ENCODE results near the gene RNF220. TPM values are rescaled to one million over a fixed set of nuclear protein-coding genes. Genes with fewer than 3 reads are reported as not detected.
"Not testable (repeated sequence)": the region's sequence is repeated elsewhere in the genome, so short reads cannot be mapped to it uniquely, and the experiment has no call there.

RNF220 gene
- total RNA-seq, 1 donor from 2014 or later = 102 TPM

- no peak overlapping the region for H3K4me3 Mint-ChIP-seq
- no peaks in the 10 kb centered on the region for H3K27me3 Mint-ChIP-seq
- H3K9me3 Mint-ChIP-seq = no peaks in the 10 kb centered on the region
- intact Hi-C loops (cut with micrococcal nuclease) = no loop called here
- H3K4me1 Mint-ChIP-seq = peaks cover 14% of the 10 kb centered on the region
- H3K27ac Mint-ChIP-seq = no peak overlapping the region
- DNase-seq = no peak
- no peaks in the 10 kb centered on the region for H3K36me3 Mint-ChIP-seq (ENCODE audit: low read depth)
Observed at GRCh38 chr1:44662683-44663030, 257.6 kb downstream of the RNF220 start.

- no peak for DNase-seq
- no peak overlapping the region for H3K27ac Mint-ChIP-seq
- intact Hi-C loops (cut with micrococcal nuclease) = no loop called here
- H3K4me3 Mint-ChIP-seq = no peak overlapping the region
- no peaks in the 10 kb centered on the region for H3K36me3 Mint-ChIP-seq (ENCODE audit: low read depth)
- peaks cover 14% of the 10 kb centered on the region for H3K4me1 Mint-ChIP-seq
- no peaks in the 10 kb centered on the region for H3K27me3 Mint-ChIP-seq
- no peaks in the 10 kb centered on the region for H3K9me3 Mint-ChIP-seq
Observed at GRCh38 chr1:44663417-44663816, 258.4 kb downstream of the RNF220 start.

GRCh38 chr1:44664730-44665370, 259.8 kb downstream of the RNF220 start:
- no peaks in the 10 kb centered on the region for H3K9me3 Mint-ChIP-seq
- intact Hi-C loops (cut with micrococcal nuclease) = no loop called here
- H3K27ac Mint-ChIP-seq = peak overlapping the region; percentile 74
- no peaks in the 10 kb centered on the region for H3K36me3 Mint-ChIP-seq (ENCODE audit: low read depth)
- peaks cover 14% of the 10 kb centered on the region for H3K4me1 Mint-ChIP-seq
- peak overlapping the region; percentile 28 for H3K4me3 Mint-ChIP-seq
- DNase-seq = no peak
- no peaks in the 10 kb centered on the region for H3K27me3 Mint-ChIP-seq

GRCh38 chr1:44666719-44667118, 261.7 kb downstream of the RNF220 start:
- H3K4me3 Mint-ChIP-seq; H3K36me3 Mint-ChIP-seq (ENCODE audit: low read depth); H3K27me3 Mint-ChIP-seq; intact Hi-C loops (cut with micrococcal nuclease); H3K27ac Mint-ChIP-seq; H3K9me3 Mint-ChIP-seq; DNase-seq: not testable (repeated sequence)
- peaks cover 17% of the 10 kb centered on the region for H3K4me1 Mint-ChIP-seq

DNA sequence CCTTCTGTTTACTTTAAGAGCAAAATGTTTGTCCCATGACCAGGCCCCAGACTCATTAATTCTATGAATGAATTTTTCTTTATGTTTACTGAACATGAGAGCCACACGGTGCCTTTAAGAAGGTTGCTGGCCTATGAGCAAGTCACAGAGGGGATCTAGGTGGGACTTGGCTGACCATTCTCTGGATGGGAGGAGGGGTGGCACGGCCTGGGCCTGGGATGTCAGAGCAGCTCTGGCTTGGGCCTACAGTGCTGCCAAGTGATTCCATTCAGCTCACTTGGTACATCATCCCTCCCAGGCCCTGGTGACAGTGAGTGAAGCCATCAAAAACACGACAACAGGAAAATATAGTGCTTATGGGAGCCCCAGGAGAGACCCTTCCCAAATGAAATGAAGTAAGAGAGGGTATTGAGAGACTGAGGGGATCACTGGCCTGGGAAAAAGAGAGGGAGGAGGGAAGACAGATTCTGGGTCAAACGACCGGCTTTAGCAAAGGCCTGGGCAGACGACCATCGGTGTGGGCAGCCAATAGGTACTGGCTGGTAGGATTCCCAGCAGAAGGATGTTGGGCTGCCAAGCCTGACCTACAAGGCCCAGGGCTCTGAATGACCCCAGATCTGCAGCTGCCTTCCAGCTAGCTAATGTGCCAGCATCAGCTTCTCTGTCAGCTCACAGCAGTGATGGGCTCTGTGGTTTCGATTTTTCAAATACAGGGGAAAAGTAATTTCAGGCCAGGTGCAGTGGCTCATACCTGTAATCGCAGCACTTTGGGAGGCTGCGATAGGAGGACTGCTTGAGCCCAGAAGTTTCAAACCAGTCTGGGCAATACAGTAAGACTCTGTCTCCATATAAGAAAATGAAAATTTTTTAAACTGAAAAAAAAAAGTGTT, 265.9 kb downstream of the RNF220 start:
- Mint-ChIP-seq H3K36me3 (ENCODE audit: low read depth) (peaks cover 3% of the 10 kb centered on the region), H3K9me3 (no peaks in the 10 kb centered on the region), H3K27me3 (no peaks in the 10 kb centered on the region), H3K4me1 (peaks cover 28% of the 10 kb centered on the region), H3K27ac (no peak overlapping the region), H3K4me3 (no peak overlapping the region)
- intact Hi-C loops (cut with micrococcal nuclease) = no loop called here
- DNase-seq = no peak

DNA sequence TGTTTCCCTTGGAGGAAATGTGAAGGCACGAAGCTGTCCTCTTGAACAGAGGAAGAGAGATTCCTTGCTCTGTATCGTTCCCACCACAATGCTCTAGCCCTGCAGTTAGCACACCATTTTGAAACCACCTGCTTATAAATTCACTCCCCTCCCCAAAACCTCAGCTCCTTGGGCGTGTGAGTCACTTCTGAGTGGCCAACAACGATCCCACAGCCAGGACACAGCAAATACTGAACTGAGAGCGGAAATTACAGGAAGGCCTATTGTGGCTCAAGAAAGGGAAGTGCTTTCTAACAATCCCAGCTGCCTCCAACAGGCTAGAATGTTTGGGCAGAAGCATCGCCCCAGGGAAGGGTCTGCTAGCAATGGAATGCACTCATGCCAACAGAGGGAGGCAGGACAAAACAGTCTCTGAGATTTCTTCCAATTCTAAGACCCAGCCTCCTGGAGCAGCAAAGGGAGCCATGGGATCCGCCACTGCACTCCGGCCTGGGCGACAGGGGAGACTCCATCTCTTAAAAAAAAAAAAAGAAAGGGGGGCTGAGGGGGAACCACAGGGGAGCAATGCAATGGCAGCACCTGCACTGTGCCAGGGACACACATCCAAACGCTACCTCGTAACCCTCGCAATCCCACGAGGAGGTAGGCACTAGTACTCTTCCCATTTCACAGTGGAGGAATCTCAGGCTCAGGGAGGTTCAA, 267.4 kb downstream of the RNF220 start:
- intact Hi-C loops (cut with micrococcal nuclease) = no loop called here
- no peaks in the 10 kb centered on the region for H3K9me3 Mint-ChIP-seq
- H3K27ac Mint-ChIP-seq = peak overlapping the region; percentile 66
- H3K4me3 Mint-ChIP-seq = peak overlapping the region; percentile 50
- no peaks in the 10 kb centered on the region for H3K27me3 Mint-ChIP-seq
- peaks cover 3% of the 10 kb centered on the region for H3K36me3 Mint-ChIP-seq (ENCODE audit: low read depth)
- H3K4me1 Mint-ChIP-seq = peaks cover 28% of the 10 kb centered on the region
- DNase-seq = peak; percentile 69

DNA sequence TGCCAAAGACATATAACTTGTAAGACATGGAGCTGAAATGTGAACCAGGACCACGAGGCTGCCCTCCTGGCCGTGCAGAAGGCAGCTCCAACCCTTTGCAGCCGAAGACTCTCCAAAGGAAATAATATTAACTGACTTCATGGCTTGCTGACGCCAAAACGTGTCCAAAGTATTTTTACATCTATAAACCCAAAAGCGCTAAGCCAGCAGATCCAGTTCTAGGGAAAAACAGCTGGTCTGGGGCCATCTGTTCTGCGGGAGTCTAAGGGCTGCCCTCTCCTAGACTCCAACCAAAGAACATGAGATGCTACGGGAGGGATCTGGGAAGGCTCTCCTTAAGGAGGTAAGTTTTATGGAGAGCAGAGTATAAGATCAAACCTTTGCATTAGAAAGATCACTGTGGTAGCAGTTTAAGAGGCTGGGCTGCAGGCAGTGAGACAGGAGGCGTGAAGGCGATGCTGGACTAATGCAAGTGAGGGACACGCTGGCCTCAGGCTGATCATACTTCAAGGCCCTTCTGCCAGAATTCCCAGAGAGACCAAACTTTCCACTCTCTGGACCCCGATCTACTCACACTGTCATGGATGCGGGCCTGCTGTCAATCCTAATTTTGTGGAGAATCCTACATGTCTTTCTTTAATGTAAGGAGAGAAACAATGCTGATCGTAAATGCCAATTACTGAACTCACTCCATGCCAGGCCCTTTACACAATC, 268.1 kb downstream of the RNF220 start:
- H3K4me1 Mint-ChIP-seq = peaks cover 28% of the 10 kb centered on the region
- peak overlapping the region; percentile 34 for H3K27ac Mint-ChIP-seq
- no peaks in the 10 kb centered on the region for H3K9me3 Mint-ChIP-seq
- DNase-seq = no peak
- peaks cover 3% of the 10 kb centered on the region for H3K36me3 Mint-ChIP-seq (ENCODE audit: low read depth)
- intact Hi-C loops (cut with micrococcal nuclease) = no loop called here
- peak overlapping the region; percentile 85 for H3K4me3 Mint-ChIP-seq
- H3K27me3 Mint-ChIP-seq = no peaks in the 10 kb centered on the region

DNA sequence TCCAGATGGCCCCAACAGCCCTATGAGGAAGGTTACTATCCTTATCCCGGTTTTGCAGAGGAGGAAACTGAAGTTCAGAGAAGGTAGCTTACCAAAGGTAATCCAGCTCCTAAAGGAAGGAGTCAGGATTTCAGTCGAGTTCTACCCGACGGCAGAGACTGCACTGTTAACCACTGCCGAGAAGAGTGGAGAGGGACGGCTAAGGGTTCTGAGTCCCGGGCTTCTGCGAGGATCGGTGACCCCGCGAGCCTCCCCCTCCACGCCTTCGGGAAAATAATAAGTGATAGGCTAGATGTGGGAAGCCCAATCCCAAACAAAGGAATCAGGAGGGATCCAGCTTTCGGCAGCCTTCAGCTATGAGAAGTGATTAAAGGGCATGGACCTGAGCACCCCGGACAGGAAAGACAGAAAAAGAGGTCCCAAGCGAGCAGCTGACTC, 268.6 kb downstream of the RNF220 start:
- no peak for DNase-seq
- no peaks in the 10 kb centered on the region for H3K9me3 Mint-ChIP-seq

GRCh38 chr1:44674113-44675000, 269.3 kb downstream of the RNF220 start, which contains the start of the genes ARMH1 and TMEM53:
Gene ARMH1 (plus strand): TSS chr1:44674714. CDS start chr1:44689698, 14,984 bp downstream.
Gene TMEM53 (minus strand): TSS chr1:44674481. CDS start chr1:44674391, 90 bp downstream.
- H3K27me3 Mint-ChIP-seq = no peaks in the 10 kb centered on the region
- H3K9me3 Mint-ChIP-seq = no peaks in the 10 kb centered on the region
- peak within 1 kb of the TSS; percentile 81 for H3K27ac Mint-ChIP-seq
- H3K4me3 Mint-ChIP-seq = peak within 1 kb of the TSS; percentile 85
- intact Hi-C loops (cut with micrococcal nuclease) = loop anchor here (1.0 kb wide), 3 partner anchors 43 to 319 kb away; partner anchors contain the start of genes ERI3 and KIF2C
- H3K36me3 Mint-ChIP-seq (ENCODE audit: low read depth) = peaks cover 3% of the 10 kb centered on the region
- DNase-seq = peak; percentile 99
- peaks cover 28% of the 10 kb centered on the region for H3K4me1 Mint-ChIP-seq

More for the DNA sequence above, 268.6 kb downstream of the RNF220 start:
- H3K4me3 Mint-ChIP-seq = peak overlapping the region; percentile 85
- peaks cover 3% of the 10 kb centered on the region for H3K36me3 Mint-ChIP-seq (ENCODE audit: low read depth)
- H3K4me1 Mint-ChIP-seq = peaks cover 28% of the 10 kb centered on the region
- no peaks in the 10 kb centered on the region for H3K27me3 Mint-ChIP-seq
- H3K27ac Mint-ChIP-seq = peak overlapping the region; percentile 34
- intact Hi-C loops (cut with micrococcal nuclease) = loop anchor here (1.0 kb wide), 3 partner anchors 42 to 318 kb away; partner anchors contain the start of genes ERI3 and KIF2C

DNA sequence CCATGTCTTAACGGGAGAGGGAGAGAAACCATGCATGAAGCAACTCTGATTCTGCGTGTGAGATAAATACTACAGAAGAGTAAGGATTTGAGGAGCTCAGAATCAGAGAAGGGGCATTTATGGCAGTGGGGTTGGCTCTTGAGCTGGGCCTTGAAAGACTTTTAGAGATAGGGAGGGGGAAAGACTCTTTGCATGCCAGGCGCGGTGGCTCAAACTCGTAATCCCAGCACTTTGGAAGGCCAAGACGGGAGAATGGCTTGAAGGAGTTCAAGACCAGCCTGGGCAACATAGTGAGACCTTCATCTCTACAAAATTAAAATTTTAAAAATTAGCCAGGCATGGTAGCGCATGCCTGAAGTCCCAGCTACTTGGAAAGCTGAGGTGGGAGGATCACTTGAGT, 270.1 kb downstream of the RNF220 start:
- peaks cover 28% of the 10 kb centered on the region for H3K4me1 Mint-ChIP-seq
- peaks cover 1% of the 10 kb centered on the region for H3K36me3 Mint-ChIP-seq (ENCODE audit: low read depth)
- H3K4me3 Mint-ChIP-seq = peak overlapping the region; percentile 85
- H3K9me3 Mint-ChIP-seq = no peaks in the 10 kb centered on the region
- no peaks in the 10 kb centered on the region for H3K27me3 Mint-ChIP-seq
- no peak for DNase-seq
- H3K27ac Mint-ChIP-seq = peak overlapping the region; percentile 81
- intact Hi-C loops (cut with micrococcal nuclease) = no loop called here

- DNase-seq = no peak
- Mint-ChIP-seq H3K9me3 (no peaks in the 10 kb centered on the region), H3K36me3 (ENCODE audit: low read depth) (peaks cover 2% of the 10 kb centered on the region), H3K4me1 (peaks cover 25% of the 10 kb centered on the region), H3K4me3 (no peak overlapping the region), H3K27ac (no peak overlapping the region), H3K27me3 (no peaks in the 10 kb centered on the region)
- intact Hi-C loops (cut with micrococcal nuclease) = no loop called here
Observed at GRCh38 chr1:44676484-44677200, 271.6 kb downstream of the RNF220 start.

DNA sequence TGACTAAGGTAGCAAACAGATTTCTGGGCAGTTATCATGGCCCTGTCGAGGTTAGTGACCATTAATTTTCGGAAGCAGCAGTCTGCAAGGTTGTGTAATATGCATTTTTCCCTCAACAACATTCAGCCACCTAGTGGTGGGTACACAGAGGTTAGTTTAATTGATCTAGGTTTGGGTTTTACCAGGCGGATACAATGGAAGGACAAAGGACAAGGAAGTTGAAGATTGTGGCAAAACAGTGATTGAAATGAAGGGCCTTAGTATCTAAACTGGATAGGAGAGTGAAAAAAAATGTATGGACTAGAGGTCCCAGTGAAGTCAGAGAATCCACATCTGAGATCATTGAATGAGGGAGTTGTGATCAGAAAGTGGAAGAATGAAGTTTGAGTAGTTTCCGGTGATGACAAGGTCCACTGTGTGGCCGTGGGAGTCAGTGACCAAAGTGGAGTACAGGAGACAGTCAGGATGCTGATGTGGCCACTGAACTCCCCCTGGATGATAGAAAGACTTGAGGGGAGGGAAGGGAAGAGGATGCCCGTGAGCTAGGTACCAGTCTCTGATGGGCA, 272.2 kb downstream of the RNF220 start:
- intact Hi-C loops (cut with micrococcal nuclease) = no loop called here
- peaks cover 20% of the 10 kb centered on the region for H3K4me1 Mint-ChIP-seq
- DNase-seq = peak; percentile 61
- H3K4me3 Mint-ChIP-seq = no peak overlapping the region
- no peak overlapping the region for H3K27ac Mint-ChIP-seq
- H3K9me3 Mint-ChIP-seq = no peaks in the 10 kb centered on the region
- H3K27me3 Mint-ChIP-seq = no peaks in the 10 kb centered on the region
- H3K36me3 Mint-ChIP-seq (ENCODE audit: low read depth) = peaks cover 2% of the 10 kb centered on the region

Measured in activated CD4-positive, alpha-beta T cell treated with anti-CD3 and anti-CD28 coated beads, Interleukin-2, amount 10 ng/mL, durations not matched to agents 24 days and 14 days (primary cell).